ENCODE data around the gene WDR33. TPM values are rescaled to one million over a fixed set of nuclear protein-coding genes. Genes with fewer than 3 reads are reported as not detected.

The WDR33 gene
- total RNA-seq, 1 donor from 2014 or later = 28.2 TPM

GRCh38 chr2:127700527-127701192 lies 110.3 kb downstream of the WDR33 start:
- no peak for DNase-seq (ENCODE audit: extremely low read depth, low read depth, low spot score)

- no peak for DNase-seq (ENCODE audit: extremely low read depth, low read depth, low spot score)
Measured at GRCh38 chr2:127698553-127699355, 112.2 kb downstream of the WDR33 start.

- DNase-seq (ENCODE audit: extremely low read depth, low read depth, low spot score) = no peak
Measured at GRCh38 chr2:127697482-127698180, 113.3 kb downstream of the WDR33 start.

GRCh38 chr2:127695491-127696472 lies 115.2 kb downstream of the WDR33 start:
- no peak for DNase-seq (ENCODE audit: extremely low read depth, low read depth, low spot score)

- no peak for DNase-seq (ENCODE audit: extremely low read depth, low read depth, low spot score)
Measured at GRCh38 chr2:127694986-127695385, 116.0 kb downstream of the WDR33 start.

- no peak for DNase-seq (ENCODE audit: extremely low read depth, low read depth, low spot score)
Measured at GRCh38 chr2:127690696-127691095, 120.3 kb downstream of the WDR33 start.

GRCh38 chr2:127688405-127688804 lies 122.6 kb downstream of the WDR33 start:
- DNase-seq (ENCODE audit: extremely low read depth, low read depth, low spot score) = no peak

GRCh38 chr2:127685410-127686080 lies 125.4 kb downstream of the WDR33 start:
- no peak for DNase-seq (ENCODE audit: extremely low read depth, low read depth, low spot score)

GRCh38 chr2:127683757-127684156 lies 127.2 kb downstream of the WDR33 start:
- DNase-seq (ENCODE audit: extremely low read depth, low read depth, low spot score) = no peak

- DNase-seq (ENCODE audit: extremely low read depth, low read depth, low spot score) = no peak
Measured at GRCh38 chr2:127683056-127683455, 127.9 kb downstream of the WDR33 start.

GRCh38 chr2:127681976-127682857 lies 128.8 kb downstream of the WDR33 start:
- no peak for DNase-seq (ENCODE audit: extremely low read depth, low read depth, low spot score)

GRCh38 chr2:127681288-127681804 lies 129.6 kb downstream of the WDR33 start:
- no peak for DNase-seq (ENCODE audit: extremely low read depth, low read depth, low spot score)

GRCh38 chr2:127680706-127681287 lies 130.2 kb downstream of the WDR33 start:
- no peak for DNase-seq (ENCODE audit: extremely low read depth, low read depth, low spot score)

- no peak for DNase-seq (ENCODE audit: extremely low read depth, low read depth, low spot score)
Measured at GRCh38 chr2:127679680-127680361, 131.2 kb downstream of the WDR33 start.

GRCh38 chr2:127678991-127679390 lies 132.0 kb downstream of the WDR33 start:
- no peak for DNase-seq (ENCODE audit: extremely low read depth, low read depth, low spot score)

GRCh38 chr2:127678531-127678930 lies 132.4 kb downstream of the WDR33 start:
- DNase-seq (ENCODE audit: extremely low read depth, low read depth, low spot score) = no peak

GRCh38 chr2:127676906-127677305 lies 134.1 kb downstream of the WDR33 start:
- no peak for DNase-seq (ENCODE audit: extremely low read depth, low read depth, low spot score)
